Subcutaneous adipose tissue (tissue), 4 donors: Measurements from ENCODE around the gene IGF1R. TPM values are rescaled to one million over a fixed set of nuclear protein-coding genes. Genes with fewer than 3 reads are reported as not detected.

Experiments
- total RNA-seq, 4 donors: library from RNA; depleted of rRNA; stranded (reverse); fragments of >200 nt; gene quantifications; one replicate each; pipeline ENCODE4 v1.1.0, GENCODE V29; 2016
- TF ChIP-seq, protein P1 (sequence below): fragments of 450-650 bp; IDR thresholded peaks from one replicate; pipeline ENCODE4 v1.5.1; 2016; ENCODE audit warnings: low read depth, mild to moderate bottlenecking, control low read depth, antibody characterized with exemption, moderate library complexity

Gene IGF1R
- total RNA-seq, 4 donors from 2014 or later = 27.4 to 53.7 (median 49.7) TPM

DNA sequence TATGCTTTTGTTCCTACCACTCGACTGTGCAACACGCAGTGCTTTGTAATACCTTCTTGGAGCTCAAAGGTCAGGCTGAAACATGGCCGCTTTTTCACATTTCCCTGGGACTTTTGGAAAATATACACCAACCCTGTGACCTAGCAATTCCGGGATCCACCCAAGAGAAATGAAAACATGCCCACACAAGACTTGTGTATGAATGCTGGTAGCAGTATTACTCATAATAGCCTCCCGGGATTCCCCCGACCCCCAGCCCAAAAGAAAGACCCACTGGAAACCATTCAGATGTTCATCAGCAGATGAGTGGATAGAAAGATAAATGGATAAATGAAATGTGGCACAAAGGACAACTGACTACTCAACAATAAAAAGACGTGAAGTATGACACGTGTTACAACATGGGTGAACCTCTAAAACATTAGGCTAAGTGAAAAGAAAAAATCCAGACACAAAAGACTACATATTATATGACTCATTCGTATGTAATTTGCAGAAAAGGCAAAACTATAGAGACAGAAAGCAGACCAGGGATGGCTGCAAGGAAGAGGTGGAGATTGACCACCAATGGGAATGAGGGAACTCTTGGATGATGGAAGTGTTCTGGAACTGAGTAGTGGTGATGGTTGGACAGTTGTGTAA, 255.2 kb downstream of the IGF1R start:
- TF ChIP-seq, protein P1, sequence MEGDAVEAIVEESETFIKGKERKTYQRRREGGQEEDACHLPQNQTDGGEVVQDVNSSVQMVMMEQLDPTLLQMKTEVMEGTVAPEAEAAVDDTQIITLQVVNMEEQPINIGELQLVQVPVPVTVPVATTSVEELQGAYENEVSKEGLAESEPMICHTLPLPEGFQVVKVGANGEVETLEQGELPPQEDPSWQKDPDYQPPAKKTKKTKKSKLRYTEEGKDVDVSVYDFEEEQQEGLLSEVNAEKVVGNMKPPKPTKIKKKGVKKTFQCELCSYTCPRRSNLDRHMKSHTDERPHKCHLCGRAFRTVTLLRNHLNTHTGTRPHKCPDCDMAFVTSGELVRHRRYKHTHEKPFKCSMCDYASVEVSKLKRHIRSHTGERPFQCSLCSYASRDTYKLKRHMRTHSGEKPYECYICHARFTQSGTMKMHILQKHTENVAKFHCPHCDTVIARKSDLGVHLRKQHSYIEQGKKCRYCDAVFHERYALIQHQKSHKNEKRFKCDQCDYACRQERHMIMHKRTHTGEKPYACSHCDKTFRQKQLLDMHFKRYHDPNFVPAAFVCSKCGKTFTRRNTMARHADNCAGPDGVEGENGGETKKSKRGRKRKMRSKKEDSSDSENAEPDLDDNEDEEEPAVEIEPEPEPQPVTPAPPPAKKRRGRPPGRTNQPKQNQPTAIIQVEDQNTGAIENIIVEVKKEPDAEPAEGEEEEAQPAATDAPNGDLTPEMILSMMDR = no peak

DNA sequence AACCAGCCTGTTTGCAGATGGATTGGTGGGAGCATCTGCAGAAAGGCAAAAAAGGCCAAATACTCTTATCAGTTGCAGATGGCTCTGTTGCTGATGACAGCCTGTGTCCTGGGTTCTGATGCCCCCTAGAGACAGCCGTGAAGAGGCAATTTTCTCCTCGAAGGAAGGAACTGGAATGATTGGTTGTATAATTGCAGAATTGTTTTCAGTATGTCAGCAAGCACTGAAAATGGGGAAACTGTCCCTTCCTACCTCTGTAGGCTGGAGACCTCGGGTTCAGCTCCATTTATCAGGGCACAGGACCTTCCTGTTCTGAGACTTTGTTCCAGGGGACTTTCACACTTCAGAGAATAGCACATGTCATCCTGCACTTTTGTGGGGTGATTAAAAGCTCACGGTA, 256.2 kb downstream of the IGF1R start:
- TF ChIP-seq, protein P1 = no peak

DNA sequence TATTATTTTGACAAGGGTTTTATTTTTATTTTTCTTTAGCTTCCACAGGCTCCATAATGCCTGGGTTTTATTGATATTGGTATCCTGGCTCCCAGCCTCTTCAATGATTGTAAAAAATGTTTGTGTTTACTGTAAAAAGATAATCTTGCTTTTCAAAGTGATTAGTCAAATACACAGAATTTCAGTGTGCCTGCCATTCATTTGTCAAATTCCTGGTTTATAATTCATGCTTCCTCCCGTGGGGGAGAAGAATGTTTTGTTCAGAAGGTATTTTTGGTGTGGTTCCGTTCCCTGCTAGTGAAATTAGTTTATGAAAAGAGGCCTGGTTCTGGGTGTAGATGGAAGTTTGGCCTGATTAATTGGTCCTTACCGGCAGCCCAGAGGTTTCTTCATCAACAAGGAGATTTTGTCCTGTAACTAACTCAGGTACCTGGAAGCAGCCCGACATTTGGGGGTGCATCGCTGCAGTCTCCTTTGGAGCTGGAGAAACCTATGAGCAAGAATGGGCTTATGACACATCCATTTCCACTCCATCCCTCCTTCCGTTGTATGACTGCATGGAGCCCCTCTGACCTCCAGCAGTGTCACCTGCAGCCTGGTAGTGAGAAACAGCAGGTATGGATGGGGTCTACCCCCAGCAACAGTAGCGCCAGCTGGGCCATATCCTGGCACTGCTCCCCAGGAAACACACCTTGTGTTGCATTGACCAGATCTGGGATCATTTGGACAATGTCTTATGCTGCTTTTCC, 257.8 kb downstream of the IGF1R start:
- TF ChIP-seq, protein P1 = no peak

DNA sequence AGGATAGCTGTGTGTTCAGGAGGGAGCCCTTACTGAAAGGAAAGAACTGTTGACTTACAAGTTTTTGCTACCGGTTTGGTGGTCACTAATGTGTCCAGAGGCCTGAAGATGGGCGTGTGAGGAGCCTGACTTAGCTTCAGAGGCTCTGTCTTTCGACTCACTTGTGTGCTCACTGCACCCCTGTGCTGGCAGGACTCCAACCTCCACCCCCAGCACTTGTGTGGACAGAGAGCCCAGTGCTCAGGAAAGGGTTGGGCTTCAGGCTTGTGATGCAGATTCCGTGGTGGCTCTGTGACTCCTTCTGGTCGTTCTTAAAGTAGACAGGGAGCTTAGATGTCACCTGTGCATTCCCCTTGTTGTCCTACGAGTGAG, 258.4 kb downstream of the IGF1R start:
- TF ChIP-seq, protein P1 = no peak

DNA sequence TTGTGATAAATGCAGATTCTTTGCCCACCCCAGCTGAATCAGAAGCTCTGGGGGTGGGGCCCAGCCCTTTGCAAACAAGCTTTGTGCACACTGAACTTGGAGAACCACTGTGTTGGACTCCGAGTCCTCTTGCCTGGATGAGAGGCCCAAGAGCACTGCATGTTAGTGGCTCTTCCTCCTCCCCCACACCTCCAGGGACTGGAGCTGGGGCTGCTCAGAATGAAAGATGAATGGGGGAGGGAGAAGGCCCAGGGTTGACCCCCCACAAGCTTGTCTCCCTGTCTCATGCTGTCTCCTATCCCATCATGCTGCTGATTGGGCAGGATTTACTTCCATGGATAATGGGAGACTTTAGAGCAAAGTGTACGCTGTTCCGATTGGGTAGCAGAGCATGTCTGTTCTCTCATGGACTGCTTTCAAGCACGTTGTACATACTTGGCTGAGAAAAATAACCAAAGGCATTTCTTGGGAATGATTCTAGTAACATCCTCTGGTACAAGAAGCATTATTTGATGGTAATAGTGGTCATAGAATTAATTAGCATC, 259.7 kb downstream of the IGF1R start:
- TF ChIP-seq, protein P1 = no peak

DNA sequence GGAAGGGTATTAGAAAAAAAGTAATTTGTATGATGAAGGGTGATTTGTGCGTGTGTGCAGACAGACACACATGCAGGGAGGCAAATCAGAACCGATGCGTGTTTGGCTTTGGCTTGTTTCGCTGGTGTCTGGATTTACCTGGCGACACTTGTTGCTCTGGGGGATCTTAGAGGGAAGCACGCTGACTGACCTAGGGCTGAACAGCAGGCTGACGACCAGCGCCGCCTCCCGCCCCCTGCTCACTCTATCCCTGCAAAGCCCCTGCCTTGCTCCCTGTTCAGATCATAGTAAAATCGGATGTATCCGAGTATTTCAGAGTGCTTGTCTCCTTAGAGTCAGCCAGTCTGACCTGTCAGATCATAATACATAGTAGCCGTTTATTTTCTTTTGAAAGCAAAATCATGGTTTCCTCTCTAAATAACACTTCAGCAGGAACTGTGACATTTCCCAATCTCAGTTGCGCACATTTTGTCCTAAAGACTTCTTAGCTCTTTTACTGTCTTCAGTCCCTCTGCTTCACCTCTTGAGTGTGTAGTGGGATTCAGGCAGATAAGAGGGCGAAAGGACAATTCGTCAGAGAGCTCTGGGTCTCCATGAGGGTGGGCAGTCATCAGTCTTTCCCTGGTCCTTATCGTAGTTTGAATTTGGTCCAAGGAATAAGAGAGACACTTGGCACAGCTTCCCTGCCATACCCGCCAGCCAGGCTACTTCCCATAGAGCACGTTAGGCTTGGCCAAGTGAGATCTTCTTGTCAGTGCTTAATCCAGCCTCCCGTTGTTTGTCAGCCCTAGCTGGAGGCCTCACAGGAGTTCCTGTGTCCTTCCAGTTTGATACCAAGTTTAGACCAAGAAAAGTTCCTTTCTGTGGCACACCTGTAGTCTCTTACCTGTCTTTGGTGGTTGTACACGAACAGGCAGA, 261.9 kb downstream of the IGF1R start:
- TF ChIP-seq, protein P1 = no peak
